CD4-positive, CD25-positive, alpha-beta regulatory T cell (primary cell): ENCODE data around the gene FHOD1. TPM values are rescaled to one million over a fixed set of nuclear protein-coding genes. Genes with fewer than 3 reads are reported as not detected.

Experiments
- ATAC-seq, 2 donors: fragments of 150-1000 bp; cut with Tn5 transposase; one replicate each; pipeline ENCODE4 v1.10.0; 2021; ENCODE audit warnings: low read depth in 2 of 2, moderate number of reproducible peaks in 2 of 2, moderate library complexity in 1 of 2
- DNase-seq, 3 donors: peaks; one replicate each; pipeline versions ENCODE4 v3.0.0 to v3.0.0-alpha.2; 2012 to 2022; ENCODE audit warnings: mixed read lengths in 1 of 3
- H3K27ac ChIP-seq: one replicate; pipeline ENCODE4 v1.7.0; 2013; ENCODE audit warnings: mild to moderate bottlenecking, low read length; ENCODE audit not compliant: insufficient read depth, poor library complexity, severe bottlenecking
- H3K27me3 ChIP-seq: one replicate; pipeline ENCODE4 v1.7.0; 2013; ENCODE audit warnings: low read length; ENCODE audit not compliant: control insufficient read depth, insufficient read depth
- H3K36me3 ChIP-seq: one replicate; pipeline ENCODE4 v1.7.0; 2013; ENCODE audit warnings: mild to moderate bottlenecking, low read length, moderate library complexity; ENCODE audit not compliant: control insufficient read depth, insufficient read depth
- H3K4me1 ChIP-seq: 2 replicates; pipeline ENCODE4 v1.7.0; 2013; ENCODE audit warnings: mild to moderate bottlenecking, low read length; ENCODE audit not compliant: insufficient read depth, control insufficient read depth, poor library complexity, severe bottlenecking
- H3K4me3 ChIP-seq: one replicate; pipeline ENCODE4 v1.7.0; 2013; ENCODE audit warnings: low read depth, mild to moderate bottlenecking, low read length, moderate library complexity
- H3K9me3 ChIP-seq, 2 experiments: 1 replicate in 1 of 2; 2 replicates in 1 of 2; pipeline ENCODE4 v1.7.0; 2013; ENCODE audit warnings: low read length in 2 of 2, mild to moderate bottlenecking in 1 of 2, moderate library complexity in 1 of 2; ENCODE audit not compliant: control insufficient read depth in 2 of 2
- H3K27ac Mint-ChIP-seq, 3 donors: one replicate each; pipeline ENCODE4 v1.8.0; 2020 to 2022; ENCODE audit warnings: mild to moderate bottlenecking in 3 of 3, mixed read lengths in 3 of 3, moderate library complexity in 2 of 3
- H3K27me3 Mint-ChIP-seq: one replicate; pipeline ENCODE4 v1.8.0; 2022; ENCODE audit warnings: mild to moderate bottlenecking, mixed read lengths
- H3K36me3 Mint-ChIP-seq: one replicate; pipeline ENCODE4 v1.8.0; 2020; ENCODE audit warnings: mixed read lengths
- H3K4me1 Mint-ChIP-seq, 4 donors: one replicate each; pipeline ENCODE4 v1.8.0; 2020 to 2022; ENCODE audit warnings: mixed read lengths in 4 of 4, mild to moderate bottlenecking in 1 of 4
- H3K4me3 Mint-ChIP-seq, 4 donors: one replicate each; pipeline ENCODE4 v1.8.0; 2020 to 2022; ENCODE audit warnings: mild to moderate bottlenecking in 4 of 4, mixed read lengths in 4 of 4, moderate library complexity in 3 of 4
- H3K9me3 Mint-ChIP-seq, 7 donors: one replicate each; pipeline ENCODE4 v1.8.0; 2020 to 2022; ENCODE audit warnings: mixed read lengths in 7 of 7, mild to moderate bottlenecking in 3 of 7, moderate library complexity in 2 of 7
- polyA plus RNA-seq, 4 donors: library from polyadenylated mRNA; unstranded; fragments of 300-500 nt; fragmentation: Illumina TruSeq; gene quantifications; one replicate each; pipeline ENCODE4 v1.2.3, GENCODE V29; 2021
- total RNA-seq: library from RNA; stranded (reverse); gene quantifications from one replicate; pipeline ENCODE4 v1.2.3, GENCODE V29; 2022

FHOD1 gene
- total and polyA plus RNA-seq, 5 donors from 2014 or later = 1.9 to 34.5 (median 3.6) TPM

GRCh38 chr16:67208154-67208896 lies 39.0 kb downstream of the FHOD1 start:
- Mint-ChIP-seq H3K27ac (no peak overlapping the region), H3K4me3 (no peak overlapping the region), H3K36me3 (peaks cover 4% of the 10 kb centered on the region), H3K4me1 (peaks cover 0 to 8% (median 0%) of the 10 kb centered on the region in 4 donors), H3K27me3 (no peaks in the 10 kb centered on the region), H3K9me3 (no peaks in the 10 kb centered on the region)
- Histone ChIP-seq H3K27ac (no peak overlapping the region), H3K36me3 (peaks cover 2% of the 10 kb centered on the region), H3K27me3 (no peaks in the 10 kb centered on the region), H3K4me3 (no peak overlapping the region), H3K4me1 (no peaks in the 10 kb centered on the region), H3K9me3 (no peaks in the 10 kb centered on the region)
- no peak for ATAC-seq
- DNase-seq = no peak

DNA sequence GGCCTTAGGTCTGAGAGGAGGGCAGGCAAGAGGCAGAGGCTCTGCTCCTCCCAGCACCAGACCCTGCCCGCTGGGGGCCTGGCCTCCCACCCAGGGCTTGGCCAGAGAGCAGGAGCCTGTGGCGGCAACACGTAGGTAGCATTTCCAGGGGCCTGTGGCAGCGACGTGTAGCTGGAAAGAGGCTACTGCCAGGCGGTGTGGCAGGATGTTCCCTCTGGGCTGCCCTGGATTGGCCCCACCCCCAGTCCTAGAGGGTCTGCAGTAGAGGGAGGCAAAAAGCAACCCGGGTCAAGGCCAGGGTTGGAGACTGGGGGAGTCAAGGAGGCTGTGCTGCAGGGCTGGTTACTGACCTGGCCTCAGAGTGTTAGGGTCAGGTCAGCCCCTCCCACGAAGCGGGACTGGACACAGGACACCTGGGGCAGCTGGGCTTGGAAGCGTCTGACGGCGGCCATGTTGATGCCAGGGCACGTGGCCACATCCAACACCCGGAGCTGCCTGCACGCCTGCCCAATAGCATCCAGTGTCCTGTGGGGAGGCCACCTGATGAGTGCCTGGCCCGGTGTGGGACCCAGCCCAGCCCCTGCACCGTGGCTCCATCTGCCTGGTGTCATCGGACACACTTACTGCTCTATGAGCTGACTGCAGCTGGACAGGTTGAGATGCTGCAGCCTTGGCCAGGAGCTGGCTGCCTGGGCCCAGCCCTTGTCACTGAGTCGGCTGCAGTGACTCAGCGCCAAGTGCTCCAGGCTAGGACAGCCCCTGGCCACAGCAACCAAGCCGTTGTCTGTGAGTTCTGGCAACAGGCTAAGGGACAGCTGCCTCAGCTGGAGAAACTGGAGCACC lies 39.8 kb downstream of the FHOD1 start:
- ATAC-seq (no peak), DNase-seq (no peak)
- Histone ChIP-seq H3K9me3 (no peaks in the 10 kb centered on the region), H3K27me3 (no peaks in the 10 kb centered on the region), H3K27ac (no peak overlapping the region), H3K36me3 (peaks cover 2% of the 10 kb centered on the region), H3K4me3 (no peak overlapping the region), H3K4me1 (no peaks in the 10 kb centered on the region)
- Mint-ChIP-seq H3K4me1 (peaks cover 0 to 8% (median 0%) of the 10 kb centered on the region in 4 donors), H3K4me3 (no peak overlapping the region), H3K27me3 (no peaks in the 10 kb centered on the region), H3K27ac (peak overlapping the region in 1 of 3 donors; percentile 11), H3K9me3 (no peaks in the 10 kb centered on the region), H3K36me3 (peaks cover 4% of the 10 kb centered on the region)

DNA sequence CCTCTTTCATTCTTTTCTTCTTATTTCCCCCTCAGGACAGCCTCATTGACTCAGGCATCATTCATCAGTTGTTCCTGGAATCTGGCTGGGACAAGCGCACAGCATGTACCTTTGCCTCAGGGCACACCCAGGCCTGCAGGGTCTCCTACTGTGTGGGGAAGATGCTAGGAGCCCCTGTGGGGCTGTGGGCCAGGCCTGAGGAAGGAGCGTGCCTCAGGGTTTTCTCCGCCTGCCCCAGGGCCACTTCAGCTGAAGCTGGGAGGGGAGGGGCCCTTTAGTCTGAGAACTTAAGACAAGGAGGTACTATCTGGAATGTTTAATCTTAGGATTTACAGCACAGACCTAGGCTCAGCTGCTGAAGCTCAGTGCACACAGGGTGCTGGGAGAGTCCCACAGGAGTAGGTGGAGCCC lies 40.4 kb downstream of the FHOD1 start:
- peaks cover 0 to 8% (median 0%) of the 10 kb centered on the region in 4 donors for H3K4me1 Mint-ChIP-seq
- H3K4me3 Mint-ChIP-seq = no peak overlapping the region
- H3K4me3 ChIP-seq = no peak overlapping the region
- no peaks in the 10 kb centered on the region for H3K27me3 Mint-ChIP-seq
- H3K9me3 Mint-ChIP-seq = no peaks in the 10 kb centered on the region
- peaks cover 5% of the 10 kb centered on the region for H3K36me3 ChIP-seq
- ATAC-seq (no peak), DNase-seq (no peak)
- no peaks in the 10 kb centered on the region for H3K27me3 ChIP-seq
- H3K4me1 ChIP-seq = no peaks in the 10 kb centered on the region
- no peak overlapping the region for H3K27ac ChIP-seq
- H3K36me3 Mint-ChIP-seq = peaks cover 4% of the 10 kb centered on the region
- no peaks in the 10 kb centered on the region for H3K9me3 ChIP-seq
- H3K27ac Mint-ChIP-seq = no peak overlapping the region

- Histone ChIP-seq H3K27ac (no peak overlapping the region), H3K9me3 (no peaks in the 10 kb centered on the region), H3K4me3 (no peak overlapping the region), H3K27me3 (no peaks in the 10 kb centered on the region), H3K4me1 (no peaks in the 10 kb centered on the region), H3K36me3 (peaks cover 7% of the 10 kb centered on the region)
- Mint-ChIP-seq H3K36me3 (peaks cover 4% of the 10 kb centered on the region), H3K27me3 (no peaks in the 10 kb centered on the region), H3K4me3 (no peak overlapping the region), H3K9me3 (no peaks in the 10 kb centered on the region), H3K4me1 (peaks cover 0 to 8% (median 0%) of the 10 kb centered on the region in 4 donors), H3K27ac (peak overlapping the region in 1 of 3 donors; percentile 28)
- DNase-seq (no peak), ATAC-seq (no peak)
Observed at GRCh38 chr16:67206129-67206837, 41.0 kb downstream of the FHOD1 start.

- DNase-seq (no peak), ATAC-seq (no peak)
- peaks cover 0 to 4% (median 0%) of the 10 kb centered on the region in 4 donors for H3K4me1 Mint-ChIP-seq
- H3K27ac Mint-ChIP-seq = no peak overlapping the region
- no peak overlapping the region for H3K4me3 Mint-ChIP-seq
- no peaks in the 10 kb centered on the region for H3K9me3 Mint-ChIP-seq
- no peaks in the 10 kb centered on the region for H3K27me3 ChIP-seq
- H3K4me1 ChIP-seq = no peaks in the 10 kb centered on the region
- no peaks in the 10 kb centered on the region for H3K36me3 Mint-ChIP-seq
- H3K36me3 ChIP-seq = peaks cover 9% of the 10 kb centered on the region
- H3K9me3 ChIP-seq = no peaks in the 10 kb centered on the region
- no peak overlapping the region for H3K4me3 ChIP-seq
- no peaks in the 10 kb centered on the region for H3K27me3 Mint-ChIP-seq
- no peak overlapping the region for H3K27ac ChIP-seq
Observed at GRCh38 chr16:67204076-67204475, 43.2 kb downstream of the FHOD1 start.

- Histone ChIP-seq H3K36me3 (peaks cover 16% of the 10 kb centered on the region), H3K4me1 (no peaks in the 10 kb centered on the region), H3K4me3 (no peak overlapping the region), H3K27me3 (no peaks in the 10 kb centered on the region), H3K27ac (no peak overlapping the region), H3K9me3 (no peaks in the 10 kb centered on the region)
- Mint-ChIP-seq H3K4me3 (no peak overlapping the region), H3K27me3 (no peaks in the 10 kb centered on the region), H3K36me3 (peaks cover 3% of the 10 kb centered on the region), H3K4me1 (peaks cover 0 to 8% (median 1%) of the 10 kb centered on the region in 4 donors), H3K9me3 (no peaks in the 10 kb centered on the region), H3K27ac (peak overlapping the region in 1 of 3 donors; percentile 83)
- ATAC-seq (no peak), DNase-seq (no peak)
Observed at GRCh38 chr16:67202956-67203493, 44.3 kb downstream of the FHOD1 start.

DNA sequence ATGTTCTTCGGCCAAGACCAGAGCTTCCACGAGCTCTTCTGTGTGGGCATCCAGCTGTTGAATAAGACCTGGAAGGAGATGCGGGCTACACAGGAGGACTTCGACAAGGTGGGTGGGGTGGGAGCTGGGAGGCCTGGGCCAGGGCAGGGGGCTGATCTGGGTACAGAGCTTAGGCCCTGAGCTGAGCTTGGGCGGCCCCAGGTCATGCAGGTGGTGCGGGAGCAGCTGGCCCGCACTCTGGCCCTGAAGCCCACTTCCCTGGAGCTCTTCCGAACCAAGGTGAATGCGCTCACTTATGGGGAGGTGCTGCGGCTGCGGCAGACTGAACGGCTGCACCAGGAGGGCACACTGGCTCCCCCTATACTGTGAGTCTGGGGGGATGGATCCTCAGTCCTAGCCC lies 44.9 kb downstream of the FHOD1 start:
- H3K9me3 ChIP-seq = no peaks in the 10 kb centered on the region
- peak overlapping the region in 1 of 3 donors; percentile 83 for H3K27ac Mint-ChIP-seq
- no peak overlapping the region for H3K4me3 Mint-ChIP-seq
- no peaks in the 10 kb centered on the region for H3K4me1 ChIP-seq
- peaks cover 22% of the 10 kb centered on the region for H3K36me3 ChIP-seq
- peaks cover 3% of the 10 kb centered on the region for H3K36me3 Mint-ChIP-seq
- H3K4me1 Mint-ChIP-seq = peaks cover 0 to 14% (median 1%) of the 10 kb centered on the region in 4 donors
- no peaks in the 10 kb centered on the region for H3K27me3 Mint-ChIP-seq
- no peak overlapping the region for H3K27ac ChIP-seq
- H3K4me3 ChIP-seq = no peak overlapping the region
- DNase-seq (no peak), ATAC-seq (no peak)
- H3K27me3 ChIP-seq = no peaks in the 10 kb centered on the region
- H3K9me3 Mint-ChIP-seq = no peaks in the 10 kb centered on the region
